Keratinocyte (primary cell): ENCODE results near the gene PDE6A. TPM values are rescaled to one million over a fixed set of nuclear protein-coding genes. Genes with fewer than 3 reads are reported as not detected.
A peak's percentile ranks its signal among the peaks of the same experiment; 100 is the strongest.

Experiments
- DNase-seq: peaks from one replicate; pipeline ENCODE4 v3.0.0-alpha.2; 2011; ENCODE audit warnings: low read depth, missing footprints, low spot score
- FAIRE-seq: peaks from 2 replicates; lab custom pipeline; 2011; peaks lifted over from hg19 to GRCh38; lab: Jason Lieb, UNC
- H2AFZ ChIP-seq: 2 replicates; pipeline ENCODE4 v1.6.0; 2012; ENCODE audit warnings: low read length, control low read depth, inconsistent platforms; ENCODE audit not compliant: control insufficient read depth
- H3K27ac ChIP-seq: 2 replicates; pipeline ENCODE4 v1.5.1; 2011; ENCODE audit warnings: low read length; ENCODE audit not compliant: control insufficient read depth, insufficient read depth
- H3K27me3 ChIP-seq: 3 replicates; pipeline ENCODE4 v1.6.0; 2011; ENCODE audit warnings: low read length; ENCODE audit not compliant: control insufficient read depth, insufficient read depth; ENCODE audit errors: extremely low read depth
- H3K36me3 ChIP-seq, 2 experiments: 2 replicates in 1 of 2; 3 replicates in 1 of 2; pipeline ENCODE4 v1.5.1; 2011; ENCODE audit warnings: low read length in 2 of 2, mild to moderate bottlenecking in 1 of 2; ENCODE audit not compliant: control insufficient read depth in 2 of 2, insufficient read depth in 2 of 2; ENCODE audit errors: extremely low read depth in 1 of 2
- H3K4me1 ChIP-seq: 3 replicates; pipeline ENCODE4 v1.5.1; 2011; ENCODE audit warnings: low read length; ENCODE audit not compliant: control insufficient read depth, insufficient read depth; ENCODE audit errors: extremely low read depth
- H3K4me2 ChIP-seq: 3 replicates; pipeline ENCODE4 v1.6.0; 2011; ENCODE audit warnings: low read depth, low read length; ENCODE audit not compliant: control insufficient read depth, insufficient read depth; ENCODE audit errors: extremely low read depth
- H3K4me3 ChIP-seq, 3 experiments: fragments of 200-600 bp in 1 of 3; sonication (generic) in 1 of 3; 2 replicates in 2 of 3; 3 replicates in 1 of 3; pipeline ENCODE4 v1.5.1; 2011 to 2016; ENCODE audit warnings: low read length in 3 of 3, mild to moderate bottlenecking in 3 of 3, control low read depth in 2 of 3, inconsistent platforms in 1 of 3, low read depth in 1 of 3, mixed read lengths in 1 of 3, mixed run types in 1 of 3, moderate library complexity in 1 of 3; ENCODE audit not compliant: control insufficient read depth in 2 of 3, insufficient read depth in 2 of 3; ENCODE audit errors: extremely low read depth in 1 of 3
- H3K79me2 ChIP-seq: 2 replicates; pipeline ENCODE4 v1.6.0; 2012; ENCODE audit warnings: low read length; ENCODE audit not compliant: control insufficient read depth, insufficient read depth
- H3K9ac ChIP-seq: 3 replicates; pipeline ENCODE4 v1.6.0; 2011; ENCODE audit warnings: low read length; ENCODE audit not compliant: control insufficient read depth, insufficient read depth; ENCODE audit errors: extremely low read depth
- H3K9me1 ChIP-seq: 3 replicates; pipeline ENCODE4 v1.6.0; 2011; ENCODE audit warnings: low read length; ENCODE audit not compliant: control insufficient read depth, insufficient read depth; ENCODE audit errors: extremely low read depth
- H3K9me3 ChIP-seq: 2 replicates; pipeline ENCODE4 v1.5.1; 2012; ENCODE audit warnings: low read depth, low read length; ENCODE audit not compliant: control insufficient read depth
- H4K20me1 ChIP-seq: 3 replicates; pipeline ENCODE4 v1.6.0; 2011; ENCODE audit warnings: low read length; ENCODE audit not compliant: control insufficient read depth, insufficient read depth; ENCODE audit errors: extremely low read depth
- EZH2 ChIP-seq: IDR thresholded peaks from one replicate; pipeline ENCODE4 v1.6.1; 2012; ENCODE audit warnings: inconsistent platforms, mild to moderate bottlenecking, low read length, moderate library complexity
- dilution Hi-C: fragments of 300-500 bp; cut with MboI; formaldehyde crosslinking; loops from one replicate; pipeline ENCODE4 v1.7.0; 2020; ENCODE audit warnings: low sequenced_read_pairs; ENCODE audit not compliant: extremely low pct_ligation_motif_present
- polyA plus RNA-seq, 5 experiments: library from polyadenylated mRNA; depleted of rRNA in 3 of 5; stranded (reverse) in 3 of 5; stranded (forward) in 1 of 5; unstranded in 1 of 5; fragments of >200 nt; gene quantifications; 1 replicate in 1 of 5; 2 replicates in 3 of 5; 3 replicates in 1 of 5; pipeline versions ENCODE4 v1.2.1 to v1.2.3, GENCODE V29; 2011 to 2012; ENCODE audit warnings: missing spikeins in 2 of 5, low read depth in 1 of 5, low replicate concordance in 1 of 5
- TF ChIP-seq, protein P1 (sequence below), 3 experiments: IDR thresholded peaks in 1 of 3; conservative IDR thresholded peaks in 1 of 3; optimal IDR thresholded peaks in 1 of 3; 2 replicates in 2 of 3; 3 replicates in 1 of 3; pipeline versions ENCODE3 to v1.5.1; 2011; ENCODE audit warnings: low read length in 3 of 3, mild to moderate bottlenecking in 3 of 3, moderate library complexity in 2 of 3, control low read depth in 1 of 3, inconsistent platforms in 1 of 3; ENCODE audit not compliant: insufficient read depth in 2 of 3; ENCODE audit errors: extremely low read depth in 1 of 3

The PDE6A gene
- polyA plus RNA-seq, 1 donor (not counting 4 experiments of a cell fraction or from before 2014, with no cell fraction given) = 0.03 TPM

DNA sequence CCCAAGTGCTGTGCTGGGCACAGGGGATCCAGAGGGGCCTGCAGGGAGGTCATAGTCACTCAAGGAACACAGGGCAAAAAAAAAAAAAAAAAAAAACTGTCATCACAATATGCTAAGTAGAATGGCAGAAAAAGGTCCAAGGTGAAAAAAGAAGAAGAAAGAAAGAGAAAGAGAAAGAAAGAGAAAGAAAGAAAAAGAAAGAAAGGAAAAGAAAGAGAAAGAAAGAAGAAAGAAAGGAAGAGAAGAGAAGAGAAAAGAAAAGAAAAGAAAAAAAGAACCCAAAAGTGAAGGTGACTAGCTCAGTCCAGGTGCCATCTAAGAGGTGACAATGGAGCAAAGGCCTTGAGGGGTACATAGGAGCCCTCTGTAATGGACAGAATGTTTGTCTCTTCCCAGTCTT is 73.9 kb downstream of the PDE6A start:
- no peak for DNase-seq
- Histone ChIP-seq H3K27ac (no peak overlapping the region), H2AFZ (no peak overlapping the region), H3K4me1 (no peaks in the 10 kb centered on the region), H3K9me3 (no peaks in the 10 kb centered on the region), H3K4me2 (no peak overlapping the region), H3K36me3 (no peaks in the 10 kb centered on the region), H4K20me1 (no peaks in the 10 kb centered on the region), H3K9ac (no peak overlapping the region), H3K79me2 (no peaks in the 10 kb centered on the region), H3K27me3 (no peaks in the 10 kb centered on the region), H3K9me1 (no peaks in the 10 kb centered on the region), H3K4me3 (no peak overlapping the region)
- TF ChIP-seq, protein P1, sequence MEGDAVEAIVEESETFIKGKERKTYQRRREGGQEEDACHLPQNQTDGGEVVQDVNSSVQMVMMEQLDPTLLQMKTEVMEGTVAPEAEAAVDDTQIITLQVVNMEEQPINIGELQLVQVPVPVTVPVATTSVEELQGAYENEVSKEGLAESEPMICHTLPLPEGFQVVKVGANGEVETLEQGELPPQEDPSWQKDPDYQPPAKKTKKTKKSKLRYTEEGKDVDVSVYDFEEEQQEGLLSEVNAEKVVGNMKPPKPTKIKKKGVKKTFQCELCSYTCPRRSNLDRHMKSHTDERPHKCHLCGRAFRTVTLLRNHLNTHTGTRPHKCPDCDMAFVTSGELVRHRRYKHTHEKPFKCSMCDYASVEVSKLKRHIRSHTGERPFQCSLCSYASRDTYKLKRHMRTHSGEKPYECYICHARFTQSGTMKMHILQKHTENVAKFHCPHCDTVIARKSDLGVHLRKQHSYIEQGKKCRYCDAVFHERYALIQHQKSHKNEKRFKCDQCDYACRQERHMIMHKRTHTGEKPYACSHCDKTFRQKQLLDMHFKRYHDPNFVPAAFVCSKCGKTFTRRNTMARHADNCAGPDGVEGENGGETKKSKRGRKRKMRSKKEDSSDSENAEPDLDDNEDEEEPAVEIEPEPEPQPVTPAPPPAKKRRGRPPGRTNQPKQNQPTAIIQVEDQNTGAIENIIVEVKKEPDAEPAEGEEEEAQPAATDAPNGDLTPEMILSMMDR (optimal IDR thresholded peaks at IDR 0.05 in 1 of 3, IDR thresholded peaks at IDR 0.05 in 1 of 3, conservative IDR thresholded peaks at IDR 0.05 in 1 of 3; ENCODE audit: extremely low read depth in 1 of 3, insufficient read depth in 2 of 3, low read length in 3 of 3) = no peak
- TF ChIP-seq EZH2 = no peak
- dilution Hi-C loops = loop anchor here (25.0 kb wide), 1 partner anchor 92 kb away; the partner anchor contains the start of gene SLC26A2
- FAIRE-seq = no peak

DNA sequence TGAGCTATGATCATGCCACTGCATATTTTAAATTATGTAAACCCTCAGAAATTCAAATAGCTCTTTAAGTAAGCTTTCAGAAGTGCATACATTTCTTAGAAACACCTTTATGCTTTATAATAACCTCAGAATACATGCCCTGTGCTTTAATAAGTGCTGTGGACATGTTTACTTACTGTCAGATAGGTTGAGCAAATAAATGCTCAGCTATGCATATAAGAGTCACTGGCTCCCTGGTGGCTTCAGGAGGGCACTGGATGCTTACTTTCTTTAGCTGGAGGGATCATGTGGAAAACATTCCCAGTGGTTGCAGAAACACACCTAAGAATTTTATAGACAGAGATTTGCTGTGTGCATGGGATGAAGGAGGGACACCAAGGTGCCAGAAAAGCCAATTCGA is 74.4 kb downstream of the PDE6A start:
- FAIRE-seq = peak; percentile 17
- H3K9ac ChIP-seq = no peak overlapping the region
- no peak overlapping the region for H3K27ac ChIP-seq
- no peak for DNase-seq
- H3K4me3 ChIP-seq = no peak overlapping the region
- H4K20me1 ChIP-seq = no peaks in the 10 kb centered on the region
- dilution Hi-C loops = loop anchor here (25.0 kb wide), 1 partner anchor 92 kb away; the partner anchor contains the start of gene SLC26A2
- TF ChIP-seq, protein P1 (optimal IDR thresholded peaks at IDR 0.05 in 1 of 3, IDR thresholded peaks at IDR 0.05 in 1 of 3, conservative IDR thresholded peaks at IDR 0.05 in 1 of 3; ENCODE audit: extremely low read depth in 1 of 3, insufficient read depth in 2 of 3, low read length in 3 of 3) = no peak
- TF ChIP-seq EZH2 = no peak
- H3K9me3 ChIP-seq = no peaks in the 10 kb centered on the region
- H3K4me1 ChIP-seq = no peaks in the 10 kb centered on the region
- H3K9me1 ChIP-seq = no peaks in the 10 kb centered on the region
- H2AFZ ChIP-seq = no peak overlapping the region
- no peaks in the 10 kb centered on the region for H3K36me3 ChIP-seq
- no peaks in the 10 kb centered on the region for H3K27me3 ChIP-seq
- no peaks in the 10 kb centered on the region for H3K79me2 ChIP-seq
- no peak overlapping the region for H3K4me2 ChIP-seq
